GM18526 (cell line): ENCODE measurements around the gene KIAA1671.

Source experiments
- POLR2A ChIP-seq: IDR thresholded peaks from 3 replicates; pipeline ENCODE4 v1.6.1; 2011; ENCODE audit not compliant: insufficient read length; ENCODE audit errors: extremely low read depth

KIAA1671 gene

GRCh38 chr22:24985826-24986214 lies 33.3 kb downstream of the KIAA1671 start:
- no peak for TF ChIP-seq POLR2A

GRCh38 chr22:24986816-24987215 lies 34.3 kb downstream of the KIAA1671 start:
- no peak for TF ChIP-seq POLR2A

- no peak for TF ChIP-seq POLR2A
Measured at GRCh38 chr22:24989135-24989534, 36.6 kb downstream of the KIAA1671 start.

GRCh38 chr22:24989541-24989951 lies 37.0 kb downstream of the KIAA1671 start:
- no peak for TF ChIP-seq POLR2A

- TF ChIP-seq POLR2A, result no peak
Measured at GRCh38 chr22:24990344-24990905, 37.9 kb downstream of the KIAA1671 start.

- TF ChIP-seq POLR2A, result no peak
Measured at GRCh38 chr22:24992946-24993345, 40.4 kb downstream of the KIAA1671 start.

- no peak for TF ChIP-seq POLR2A
Measured at GRCh38 chr22:24994070-24994763, 41.7 kb downstream of the KIAA1671 start.

GRCh38 chr22:24995649-24996180 lies 43.2 kb downstream of the KIAA1671 start:
- TF ChIP-seq POLR2A, result no peak

GRCh38 chr22:24996420-24996952 lies 44.0 kb downstream of the KIAA1671 start:
- no peak for TF ChIP-seq POLR2A

GRCh38 chr22:24997023-24997422 lies 44.5 kb downstream of the KIAA1671 start:
- no peak for TF ChIP-seq POLR2A

GRCh38 chr22:25000686-25001085 lies 48.2 kb downstream of the KIAA1671 start:
- no peak for TF ChIP-seq POLR2A

GRCh38 chr22:25002241-25002985 lies 49.9 kb downstream of the KIAA1671 start:
- no peak for TF ChIP-seq POLR2A

GRCh38 chr22:25006354-25006753 lies 53.8 kb downstream of the KIAA1671 start:
- no peak for TF ChIP-seq POLR2A

GRCh38 chr22:25007444-25008106 lies 55.1 kb downstream of the KIAA1671 start:
- no peak for TF ChIP-seq POLR2A

GRCh38 chr22:25008666-25009065 lies 56.1 kb downstream of the KIAA1671 start:
- TF ChIP-seq POLR2A, result no peak
